Inflammatory macrophage (primary cell): ENCODE results near the gene AFG1L.
"Not testable (repeated sequence)": the region's sequence is repeated elsewhere in the genome, so short reads cannot be mapped to it uniquely, and the experiment has no call there.

ENCODE experiments used
- DNase-seq, 2 donors: peaks; one replicate each; pipeline ENCODE4 v3.0.0-alpha.2; 2020 to 2022

Gene AFG1L

GRCh38 chr6:108355120-108355519 lies 60.3 kb downstream of the AFG1L start:
- DNase-seq, result no peak

- DNase-seq, result no peak
Observed at GRCh38 chr6:108355890-108356289, 61.0 kb downstream of the AFG1L start.

GRCh38 chr6:108359901-108360882 lies 65.3 kb downstream of the AFG1L start:
- no peak for DNase-seq

- DNase-seq, result no peak
Observed at GRCh38 chr6:108360919-108361311, 66.1 kb downstream of the AFG1L start.

GRCh38 chr6:108361312-108361932 lies 66.6 kb downstream of the AFG1L start:
- peak; percentile 59 to 65 for DNase-seq

DNA sequence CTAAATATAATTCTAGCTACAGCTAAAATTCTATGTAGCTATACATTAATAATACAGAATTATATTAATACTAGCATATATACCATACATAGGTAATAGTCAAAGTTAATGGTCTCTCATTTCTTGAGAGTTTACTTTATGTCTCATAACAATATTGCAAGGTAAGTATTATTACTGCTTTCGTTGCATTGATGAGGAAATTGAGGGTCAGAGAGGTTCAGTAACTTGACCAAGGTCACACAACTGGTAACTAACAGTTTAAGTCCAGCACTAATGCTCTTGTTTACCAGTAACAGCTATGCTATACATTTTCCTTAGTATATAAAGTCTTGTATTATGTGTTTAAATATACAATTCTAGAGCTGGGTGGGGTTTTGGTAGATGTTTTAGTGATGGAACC lies 67.6 kb downstream of the AFG1L start:
- no peak for DNase-seq

DNA sequence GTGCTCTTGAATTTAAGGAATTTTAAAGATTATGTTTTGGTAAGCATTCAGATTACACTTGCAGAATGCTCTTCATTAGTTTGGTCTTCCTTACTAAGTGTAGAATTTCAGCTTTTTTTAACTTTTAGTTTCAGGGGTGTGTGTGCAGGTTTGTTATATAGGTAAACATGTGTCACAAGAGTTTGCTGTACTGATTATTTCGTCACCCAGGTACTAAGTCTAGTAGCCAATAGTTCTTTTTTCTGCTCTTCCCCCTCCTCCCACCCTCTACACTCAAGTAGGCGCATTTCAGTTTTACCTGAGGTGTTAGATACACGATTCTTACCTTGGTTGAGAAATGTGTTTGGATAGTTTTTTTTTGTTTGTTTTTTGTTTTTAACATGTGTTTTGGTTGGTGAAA lies 68.3 kb downstream of the AFG1L start:
- no peak for DNase-seq

DNA sequence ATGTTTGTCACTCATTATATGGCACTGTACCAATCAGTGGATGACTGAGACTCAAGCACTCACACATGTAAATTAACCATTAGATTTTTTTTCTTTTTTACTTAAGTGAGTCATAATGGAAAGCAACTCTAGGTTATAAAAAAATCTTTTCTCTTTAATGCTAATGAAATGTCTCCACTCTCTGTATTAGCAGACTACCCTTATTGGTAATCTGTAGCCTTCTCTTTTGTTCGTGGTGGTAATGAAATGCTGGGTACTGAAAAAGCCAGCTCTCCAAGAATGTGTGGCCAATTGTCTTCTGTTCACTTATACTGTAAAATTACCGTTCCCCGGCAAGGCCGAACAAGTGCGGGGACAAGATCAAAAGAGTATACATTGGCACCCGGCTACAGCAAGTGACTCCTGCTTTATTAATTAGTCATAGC lies 69.0 kb downstream of the AFG1L start:
- DNase-seq, result no peak

- no peak for DNase-seq
Observed at GRCh38 chr6:108364470-108364869, 69.6 kb downstream of the AFG1L start.

- peak; percentile 42 to 61 for DNase-seq
Observed at GRCh38 chr6:108365478-108365877, 70.6 kb downstream of the AFG1L start.

DNA sequence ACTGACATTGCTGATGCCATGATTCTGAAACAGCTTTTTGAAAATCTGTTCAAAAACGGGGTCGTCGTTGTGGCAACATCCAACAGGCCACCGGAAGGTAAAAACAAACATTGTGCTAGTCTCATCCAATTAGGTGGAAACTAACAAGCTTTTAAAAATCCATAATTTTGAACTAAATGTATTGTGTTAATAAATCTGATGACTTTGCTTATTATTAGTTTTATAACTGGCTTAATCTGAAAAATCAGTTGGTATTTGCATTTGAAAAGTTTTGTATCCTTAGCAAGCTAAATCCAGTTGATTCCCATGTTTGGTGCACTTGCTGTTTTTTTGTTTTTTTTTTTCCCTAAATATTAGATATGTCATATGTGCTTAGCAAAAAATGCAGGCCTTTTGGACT lies 71.4 kb downstream of the AFG1L start:
- DNase-seq, result no peak

GRCh38 chr6:108368431-108369030 lies 73.7 kb downstream of the AFG1L start:
- no peak for DNase-seq

DNA sequence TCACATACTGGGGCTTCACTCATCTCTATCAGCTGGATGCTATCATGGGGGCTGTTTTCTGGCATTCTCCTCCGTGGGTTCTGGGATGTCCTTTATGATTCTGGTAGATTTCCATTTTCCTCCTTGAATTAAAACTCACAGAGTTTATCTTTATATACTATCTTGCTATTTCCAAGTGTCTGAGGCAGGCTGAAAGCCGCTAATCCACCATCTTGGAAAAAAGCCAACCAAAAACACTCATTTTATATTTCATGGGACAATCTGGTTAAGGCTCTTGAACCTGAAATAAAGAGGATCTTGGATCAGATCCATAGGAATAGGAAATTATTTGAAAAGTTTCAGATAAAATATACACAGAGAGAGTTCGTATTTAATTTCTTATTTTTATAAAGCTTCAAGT lies 86.0 kb downstream of the AFG1L start:
- no peak for DNase-seq

DNA sequence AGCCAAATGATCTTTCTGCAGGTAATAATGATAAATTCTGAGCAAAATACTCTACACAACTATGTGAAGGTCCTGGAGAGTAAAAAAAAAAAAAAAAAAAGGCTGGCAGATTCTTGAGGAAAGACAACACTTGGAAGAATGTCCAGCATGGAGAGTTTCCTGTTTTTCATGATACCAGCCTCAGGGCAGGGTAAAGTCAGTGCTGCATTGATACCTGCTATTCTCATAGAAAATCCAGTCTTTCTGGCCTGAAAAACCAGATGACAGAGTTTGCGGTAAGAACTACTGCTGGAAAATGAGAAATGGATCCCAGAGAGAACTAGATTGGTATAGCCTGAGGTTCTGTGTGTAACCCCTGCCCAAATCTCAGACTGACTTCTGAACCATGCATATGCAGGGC lies 89.1 kb downstream of the AFG1L start:
- no peak for DNase-seq

DNA sequence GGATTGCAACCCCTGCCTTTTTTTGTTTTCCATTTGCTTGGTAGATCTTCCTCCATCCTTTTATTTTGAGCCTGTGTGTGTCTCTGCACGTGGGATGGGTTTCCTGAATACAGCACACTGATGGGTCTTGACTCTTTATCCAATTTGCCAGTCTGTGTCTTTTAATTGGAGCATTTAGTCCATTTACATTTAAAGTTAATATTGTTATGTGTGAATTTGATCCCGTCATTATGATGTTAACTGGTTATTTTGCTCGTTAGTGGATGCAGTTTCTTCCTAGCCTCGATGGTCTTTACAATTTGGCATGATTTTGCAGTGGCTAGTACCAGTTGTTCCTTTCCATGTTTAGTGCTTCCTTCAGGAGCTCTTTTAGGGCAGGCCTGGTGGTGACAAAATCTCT lies 94.3 kb downstream of the AFG1L start:
- not testable (repeated sequence) for DNase-seq

DNA sequence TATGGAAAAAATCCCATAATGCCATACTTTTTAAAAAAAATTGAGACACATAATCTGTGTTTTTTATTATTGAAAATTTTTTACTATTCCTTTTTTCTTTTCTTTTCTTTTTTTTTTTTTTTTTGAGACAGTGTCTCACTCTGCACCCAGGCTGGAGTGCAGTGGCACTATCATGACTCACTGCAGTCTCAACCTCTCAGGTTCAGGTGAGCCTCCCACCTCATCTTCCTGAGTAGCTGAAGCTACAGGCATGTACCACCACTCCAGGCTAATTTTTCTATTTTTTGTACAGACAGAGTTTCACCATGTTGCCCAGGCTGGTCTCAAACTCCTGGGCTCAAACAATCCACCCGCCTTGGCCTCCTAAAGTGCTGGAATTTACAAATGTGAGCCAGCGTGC lies 100.4 kb downstream of the AFG1L start:
- DNase-seq, result no peak

DNA sequence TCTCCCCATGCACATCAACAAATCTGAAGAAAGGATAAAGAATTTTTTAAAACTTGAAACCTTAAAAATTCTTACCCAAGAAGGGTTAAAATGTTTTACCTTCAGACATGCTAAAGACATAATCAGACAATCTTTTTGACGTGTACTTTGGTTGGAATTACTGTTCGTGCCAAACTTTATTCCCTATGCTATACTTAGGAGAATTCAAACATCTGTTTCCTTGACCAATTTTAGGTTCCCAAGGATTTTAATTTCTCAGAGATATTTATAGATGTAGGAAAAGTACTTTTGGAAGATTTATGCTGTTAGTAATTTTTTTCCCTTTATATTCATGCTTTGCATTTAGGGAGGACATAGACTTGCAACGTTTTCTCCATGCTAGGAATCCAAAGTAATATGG lies 108.4 kb downstream of the AFG1L start:
- DNase-seq, result peak in 1 of 2 donors; percentile 10

GRCh38 chr6:108406943-108407342 lies 112.1 kb downstream of the AFG1L start:
- no peak for DNase-seq

- DNase-seq, result no peak
Observed at GRCh38 chr6:108407904-108408827, 113.3 kb downstream of the AFG1L start.

DNA sequence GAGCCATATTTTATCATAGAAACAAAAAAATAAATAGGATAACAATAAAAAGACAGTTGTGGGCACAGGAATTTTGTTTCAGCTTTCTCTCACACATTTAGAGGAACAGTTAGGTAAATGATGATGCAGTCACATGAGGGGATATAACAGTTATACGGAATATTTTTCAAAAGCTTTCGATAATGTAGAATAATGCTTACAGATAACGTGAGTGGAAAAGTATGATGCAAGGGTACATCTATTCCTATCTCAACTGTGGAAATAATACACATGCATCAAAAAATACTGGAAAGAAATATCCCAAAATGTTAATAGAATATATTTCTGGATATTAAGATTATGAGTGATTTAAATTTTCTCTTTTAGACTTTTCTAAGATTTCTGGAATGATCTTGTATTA lies 114.0 kb downstream of the AFG1L start:
- no peak for DNase-seq

DNA sequence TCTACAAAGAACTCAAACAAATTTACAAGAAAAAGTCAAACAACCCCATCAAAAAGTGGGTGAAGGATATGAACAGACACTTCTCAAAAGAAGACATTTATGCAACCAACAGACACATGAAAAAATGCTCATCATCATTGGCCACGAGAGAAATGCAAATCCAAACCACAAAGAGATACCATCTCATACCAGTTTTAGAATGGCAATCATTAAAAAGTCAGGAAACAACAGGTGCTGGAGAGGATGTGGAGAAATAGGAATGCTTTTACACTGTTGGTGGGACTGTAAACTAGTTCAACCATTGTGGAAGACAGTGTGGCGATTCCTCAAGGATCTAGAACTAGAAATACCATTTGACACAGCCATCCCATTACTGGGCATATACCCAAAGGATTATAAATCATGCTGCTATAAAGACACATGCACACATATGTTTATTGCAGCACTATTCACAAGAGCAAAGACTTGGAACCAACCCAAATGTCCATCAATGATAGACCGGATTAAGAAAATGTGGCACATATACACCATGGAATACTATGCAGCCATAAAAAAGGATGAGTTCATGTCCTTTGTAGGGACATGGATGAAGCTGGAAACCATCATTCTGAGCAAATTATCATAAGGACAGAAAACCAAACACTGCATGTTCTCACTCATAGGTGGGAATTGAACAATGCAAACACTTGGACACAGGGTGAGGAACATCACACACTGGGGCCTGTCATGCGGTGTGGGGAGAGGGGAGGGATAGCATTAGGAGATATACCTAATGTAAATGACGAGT lies 121.4 kb downstream of the AFG1L start:
- DNase-seq, result not testable (repeated sequence)

GRCh38 chr6:108417027-108417426 lies 122.2 kb downstream of the AFG1L start:
- no peak for DNase-seq
